IMR-90 (cell line): ENCODE measurements around the gene PALM3. TPM values are rescaled to one million over a fixed set of nuclear protein-coding genes. Genes with fewer than 3 reads are reported as not detected.

Source experiments
- ATAC-seq: fragments of 200-7000 bp; cut with Tn5 transposase; 2 replicates; pipeline ENCODE4 v1.9.1; 2020; ENCODE audit warnings: low read depth, mild to moderate bottlenecking, moderate library complexity
- BruUV-seq: library from RNA; stranded (reverse); fragments of 400-500 nt; replicated peaks from 2 replicates; lab custom pipeline; 2021; lab: Mats Ljungman, UMichigan
- CTCF ChIA-PET: fragments of 300-600 bp; formaldehyde crosslinking; extraction: SDS; loops from one replicate; lab custom pipeline; 2021; ENCODE audit warnings: antibody characterized with exemption; lab: Yijun Ruan, JAX
- POLR2A ChIA-PET: fragments of 300-600 bp; sonication (Branson Sonifier 250); formaldehyde crosslinking; loops from one replicate; lab custom pipeline; 2022; ENCODE audit warnings: antibody characterized with exemption; ENCODE audit not compliant: unreplicated experiment; lab: Charles Lee
- DNase-seq: peaks from one replicate; pipeline ENCODE4 v3.0.0; 2013
- H2AFZ ChIP-seq: replicated peaks from 2 replicates; pipeline ENCODE3; 2013; ENCODE audit warnings: low read length, mild to moderate bottlenecking; ENCODE audit not compliant: poor library complexity
- H2AK5ac ChIP-seq: 2 replicates; pipeline ENCODE4 v1.6.1; 2013; ENCODE audit warnings: low read depth, low read length, inconsistent platforms
- H2AK9ac ChIP-seq: replicated peaks from 2 replicates; pipeline ENCODE3; 2013; ENCODE audit warnings: mild to moderate bottlenecking, low read depth, low read length, moderate library complexity; ENCODE audit not compliant: poor library complexity
- H2BK120ac ChIP-seq: 2 replicates; pipeline ENCODE4 v1.6.1; 2013; ENCODE audit warnings: low read depth, low read length, inconsistent platforms
- H2BK15ac ChIP-seq: 3 replicates; pipeline ENCODE4 v1.6.1; 2013; ENCODE audit warnings: low read depth, low read length, inconsistent platforms
- H2BK20ac ChIP-seq: 2 replicates; pipeline ENCODE4 v1.6.1; 2013; ENCODE audit warnings: low read depth, mild to moderate bottlenecking, inconsistent platforms, low read length, moderate library complexity
- H2BK5ac ChIP-seq: 2 replicates; pipeline ENCODE4 v1.6.1; 2013; ENCODE audit warnings: mild to moderate bottlenecking, low read depth, low read length, inconsistent platforms; ENCODE audit not compliant: poor library complexity, severe bottlenecking
- H3K14ac ChIP-seq: replicated peaks from 2 replicates; pipeline ENCODE4 v1.6.1; 2013; ENCODE audit warnings: low read depth, low read length, inconsistent platforms
- H3K18ac ChIP-seq: 2 replicates; pipeline ENCODE4 v1.6.1; 2013; ENCODE audit warnings: low read depth, low read length, control low read depth
- H3K23ac ChIP-seq: 2 replicates; pipeline ENCODE4 v1.6.1; 2013; ENCODE audit warnings: low read depth, low read length, inconsistent platforms
- H3K27ac ChIP-seq: 2 replicates; pipeline ENCODE4 v1.5.1; 2013; ENCODE audit warnings: mild to moderate bottlenecking, control low read depth, low read length; ENCODE audit not compliant: insufficient read depth
- H3K27me3 ChIP-seq: 2 replicates; pipeline ENCODE4 v1.6.1; 2013; ENCODE audit warnings: low read length; ENCODE audit not compliant: control insufficient read depth, insufficient read depth
- H3K36me3 ChIP-seq: 2 replicates; pipeline ENCODE4 v1.6.1; 2013; ENCODE audit warnings: low read length, mixed read lengths; ENCODE audit not compliant: control insufficient read depth, insufficient read depth
- H3K4ac ChIP-seq: 2 replicates; pipeline ENCODE4 v1.6.1; 2013; ENCODE audit warnings: low read depth, low read length, inconsistent platforms
- H3K4me1 ChIP-seq: 2 replicates; pipeline ENCODE4 v1.6.1; 2013; ENCODE audit warnings: low read length, mixed read lengths; ENCODE audit not compliant: control insufficient read depth, insufficient read depth
- H3K4me2 ChIP-seq: 2 replicates; pipeline ENCODE4 v1.6.1; 2013; ENCODE audit warnings: low read depth, mild to moderate bottlenecking, control low read depth, low read length, moderate library complexity
- H3K4me3 ChIP-seq: 2 replicates; pipeline ENCODE4 v1.5.1; 2013; ENCODE audit warnings: low read depth, mild to moderate bottlenecking, control low read depth, low read length, moderate library complexity; ENCODE audit not compliant: insufficient read depth
- H3K56ac ChIP-seq: 2 replicates; pipeline ENCODE4 v1.6.1; 2013; ENCODE audit warnings: low read length, inconsistent platforms; ENCODE audit not compliant: insufficient read depth; ENCODE audit errors: extremely low read depth
- H3K79me1 ChIP-seq, 2 experiments: 2 replicates each; pipeline ENCODE4 v1.6.1; 2013; ENCODE audit warnings: low read length in 2 of 2, inconsistent platforms in 1 of 2, low read depth in 1 of 2
- H3K9ac ChIP-seq: 2 replicates; pipeline ENCODE4 v1.6.1; 2013; ENCODE audit warnings: low read depth, low read length, control low read depth
- H3K9me1 ChIP-seq: 2 replicates; pipeline ENCODE4 v1.6.1; 2013; ENCODE audit warnings: low read length, inconsistent platforms; ENCODE audit not compliant: insufficient read depth
- H3K9me3 ChIP-seq: 2 replicates; pipeline ENCODE4 v1.6.1; 2013; ENCODE audit warnings: low read length; ENCODE audit not compliant: control insufficient read depth, insufficient read depth
- H4K20me1 ChIP-seq: 2 replicates; pipeline ENCODE4 v1.6.1; 2013; ENCODE audit warnings: low read length, inconsistent platforms; ENCODE audit not compliant: insufficient read depth
- H4K5ac ChIP-seq: 2 replicates; pipeline ENCODE4 v1.6.1; 2013; ENCODE audit warnings: mild to moderate bottlenecking, low read depth, low read length, control low read depth
- H4K8ac ChIP-seq, 2 experiments: 2 replicates each; pipeline ENCODE4 v1.6.1; 2013; ENCODE audit warnings: low read depth in 2 of 2, low read length in 2 of 2, control low read depth in 1 of 2, inconsistent platforms in 1 of 2
- H4K91ac ChIP-seq: 2 replicates; pipeline ENCODE4 v1.6.1; 2013; ENCODE audit warnings: low read depth, low read length, inconsistent platforms; ENCODE audit not compliant: insufficient read depth
- BHLHE40 ChIP-seq: fragments of 150-350 bp; IDR thresholded peaks from 2 replicates; pipeline ENCODE4 v1.6.1; 2016; ENCODE audit warnings: mild to moderate bottlenecking, low read depth, low read length
- CEBPB ChIP-seq: IDR thresholded peaks from 2 replicates; pipeline ENCODE4 v1.6.1; 2012; ENCODE audit warnings: low read depth, low read length, improper control_type of control experiment
- CHD1 ChIP-seq: IDR thresholded peaks from 2 replicates; pipeline ENCODE4 v1.6.1; 2012; ENCODE audit warnings: low read depth, low read length, improper control_type of control experiment
- CTCF ChIP-seq: conservative IDR thresholded peaks from 2 replicates; pipeline ENCODE4 v1.5.1; 2012; ENCODE audit warnings: mild to moderate bottlenecking, low read depth, low read length, improper control_type of control experiment
- FOS ChIP-seq: fragments of 150-350 bp; IDR thresholded peaks from 2 replicates; pipeline ENCODE4 v1.6.1; 2016; ENCODE audit warnings: low read depth, low read length
- MAZ ChIP-seq: IDR thresholded peaks from 2 replicates; pipeline ENCODE4 v1.6.1; 2012; ENCODE audit warnings: low read depth, mild to moderate bottlenecking, low read length, improper control_type of control experiment, moderate library complexity, borderline replicate concordance
- MXI1 ChIP-seq: IDR thresholded peaks from 2 replicates; pipeline ENCODE4 v1.6.1; 2012; ENCODE audit warnings: low read depth, mild to moderate bottlenecking, low read length, moderate library complexity, borderline replicate concordance
- RAD21 ChIP-seq: IDR thresholded peaks from 2 replicates; pipeline ENCODE4 v1.6.1; 2012; ENCODE audit warnings: low read length, improper control_type of control experiment
- RCOR1 ChIP-seq: IDR thresholded peaks from 2 replicates; pipeline ENCODE4 v1.6.1; 2012; ENCODE audit warnings: mild to moderate bottlenecking, low read length, improper control_type of control experiment; ENCODE audit not compliant: insufficient replicate concordance
- RFX5 ChIP-seq: IDR thresholded peaks from 2 replicates; pipeline ENCODE4 v1.8.0; 2012; ENCODE audit warnings: low read depth, mild to moderate bottlenecking, low read length, moderate library complexity
- SMC3 ChIP-seq: fragments of 150-350 bp; IDR thresholded peaks from 2 replicates; pipeline ENCODE4 v1.6.1; 2016; ENCODE audit warnings: low read depth, mild to moderate bottlenecking, antibody characterized with exemption, low read length, moderate library complexity
- WGBS, 2 experiments: methylation state at CpG; one replicate each; pipeline versions ENCODE4 v1.1.5 to v1.1.7; 2013; ENCODE audit warnings: missing lambda C conversion rate in 2 of 2; ENCODE audit not compliant: insufficient read length in 1 of 2; ENCODE audit errors: extremely low coverage in 2 of 2; 5-methylcytosine and 5-hydroxymethylcytosine counted together
- dilution Hi-C: fragments of 300-500 bp; cut with HindIII; formaldehyde crosslinking; loops from one replicate; pipeline ENCODE4 v1.14.3; 2018; ENCODE audit warnings: low sequenced_read_pairs; ENCODE audit not compliant: unreplicated experiment
- in situ Hi-C: fragments of 300-500 bp; cut with MboI; formaldehyde crosslinking; loops from 3 replicates; pipeline ENCODE4 v1.14.3; 2019; ENCODE audit warnings: low sequenced_read_pairs, inconsistent platforms, mixed read lengths
- intact Hi-C: fragments of 100-400 bp; cut with micrococcal nuclease; formaldehyde crosslinking; loops from 2 replicates; pipeline ENCODE4 v1.10.0; 2022
- polyA plus RNA-seq, 3 experiments: library from polyadenylated mRNA; depleted of rRNA; stranded (reverse); fragments of >200 nt; gene quantifications; 2 replicates each; pipeline ENCODE4 v1.2.3, GENCODE V29; 2012; ENCODE audit warnings: low replicate concordance in 1 of 3
- total RNA-seq: library from RNA; depleted of rRNA; stranded (reverse); fragments of >200 nt; gene quantifications from 2 replicates; pipeline ENCODE4 v1.2.3, GENCODE V29; 2012
- TF ChIP-seq, protein P1 (sequence below): fragments of 150-350 bp; IDR thresholded peaks from 2 replicates; pipeline ENCODE4 v1.6.1; 2016; ENCODE audit warnings: low read depth, mild to moderate bottlenecking, low read length, moderate library complexity, borderline replicate concordance

The PALM3 gene
- total and polyA plus RNA-seq, 2 of the 4 experiments (the other 2 are of a cell fraction): 0.18 to 0.84 TPM

GRCh38 chr19:14050512-14050911 is 11.4 kb downstream of the PALM3 start:
- TF ChIP-seq, protein P1, sequence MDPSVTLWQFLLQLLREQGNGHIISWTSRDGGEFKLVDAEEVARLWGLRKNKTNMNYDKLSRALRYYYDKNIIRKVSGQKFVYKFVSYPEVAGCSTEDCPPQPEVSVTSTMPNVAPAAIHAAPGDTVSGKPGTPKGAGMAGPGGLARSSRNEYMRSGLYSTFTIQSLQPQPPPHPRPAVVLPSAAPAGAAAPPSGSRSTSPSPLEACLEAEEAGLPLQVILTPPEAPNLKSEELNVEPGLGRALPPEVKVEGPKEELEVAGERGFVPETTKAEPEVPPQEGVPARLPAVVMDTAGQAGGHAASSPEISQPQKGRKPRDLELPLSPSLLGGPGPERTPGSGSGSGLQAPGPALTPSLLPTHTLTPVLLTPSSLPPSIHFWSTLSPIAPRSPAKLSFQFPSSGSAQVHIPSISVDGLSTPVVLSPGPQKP: no peak
- TF ChIP-seq RAD21 (no peak), CTCF (no peak), BHLHE40 (no peak), FOS (no peak), MXI1 (no peak), RFX5 (no peak), SMC3 (no peak), MAZ (no peak), CEBPB (no peak), CHD1 (no peak), RCOR1 (no peak)
- intact Hi-C loops: no loop called here
- CTCF ChIA-PET: no interaction called here

More at GRCh38 chr19:14050512-14050911, 11.4 kb downstream of the PALM3 start:
- ATAC-seq (no peak), DNase-seq (no peak)
- Histone ChIP-seq H4K20me1 (no peaks in the 10 kb centered on the region), H4K8ac (no peak overlapping the region), H3K9me3 (peaks cover 2% of the 10 kb centered on the region; the same call in 1 of the 2 replicates), H3K4ac (no peak overlapping the region), H2BK20ac (no peak overlapping the region), H3K27me3 (peaks cover 9% of the 10 kb centered on the region; the same call in 1 of the 2 replicates), H4K5ac (no peak overlapping the region), H4K91ac (no peak overlapping the region), H2BK5ac (no peak overlapping the region), H3K9ac (no peak overlapping the region), H3K18ac (no peak overlapping the region), H2AK5ac (no peak overlapping the region), H2AFZ (no peak overlapping the region), H3K36me3 (no peaks in the 10 kb centered on the region), H2BK120ac (no peak overlapping the region), H3K14ac (no peak overlapping the region), H3K23ac (no peak overlapping the region), H3K27ac (no peak overlapping the region), H3K4me2 (no peak overlapping the region), H3K56ac (no peak overlapping the region), H3K4me3 (no peak overlapping the region), H3K9me1 (no peaks in the 10 kb centered on the region), H3K4me1 (no peaks in the 10 kb centered on the region), H2AK9ac (no peak overlapping the region), H2BK15ac (no peak overlapping the region), H3K79me1 (no peaks in the 10 kb centered on the region)
- BruUV-seq: no TSS peak
- dilution Hi-C loops: no loop called here
- in situ Hi-C loops: no loop called here
- POLR2A ChIA-PET: no interaction called here
- 90% methylated on average over 2 of the region's 4 CpGs; no CpG with 5 or more reads in 1 of the 2 experiments for WGBS, 2 experiments
